SK-N-SH (cell line): ENCODE measurements around the gene ASAP2. TPM values are rescaled to one million over a fixed set of nuclear protein-coding genes. Genes with fewer than 3 reads are reported as not detected.

ENCODE experiments used
- CTCF ChIA-PET: fragments of 300-600, 350-600 bp; formaldehyde crosslinking; extraction: SDS; loops from one replicate; lab custom pipeline; 2021; lab: Yijun Ruan, JAX
- POLR2A ChIA-PET: fragments of 350-600 bp; sonication (Branson Sonifier 250); formaldehyde crosslinking; extraction: SDS; loops from one replicate; lab custom pipeline; 2020; ENCODE audit warnings: antibody characterized with exemption, inconsistent platforms; lab: Yijun Ruan, JAX
- DNase-seq: peaks from one replicate; pipeline ENCODE4 v3.0.0; 2012
- H2AFZ ChIP-seq: fragments of 200-600 bp; sonication (generic); 2 replicates; pipeline ENCODE4 v1.8.1; 2016; ENCODE audit warnings: antibody characterized with exemption, mild to moderate bottlenecking, low read depth
- H3F3A ChIP-seq: fragments of 200-600 bp; sonication (generic); replicated peaks from 2 replicates; pipeline ENCODE3; 2016; ENCODE audit warnings: antibody characterized with exemption, mild to moderate bottlenecking; ENCODE audit not compliant: insufficient read depth
- H3K27ac ChIP-seq, 2 experiments: fragments of 200-500 bp in 1 of 2; fragments of 200-600 bp in 1 of 2; sonication (Bioruptor generic) in 1 of 2; sonication (generic), shearing (Covaris generic) in 1 of 2; 2 replicates each; pipeline versions ENCODE4 v1.5.1 to v1.6.1; 2014 to 2016; ENCODE audit warnings: low read depth in 2 of 2, inconsistent platforms in 1 of 2, low read length in 1 of 2, mild to moderate bottlenecking in 1 of 2, mixed read lengths in 1 of 2
- H3K27me3 ChIP-seq: fragments of 200-600 bp; sonication (generic), shearing (Covaris generic); 2 replicates; pipeline ENCODE4 v1.6.1; 2016; ENCODE audit warnings: mixed run types; ENCODE audit not compliant: insufficient read depth
- H3K36me3 ChIP-seq, 2 experiments: fragments of 200-500 bp in 1 of 2; fragments of 200-600 bp in 1 of 2; sonication (Bioruptor generic) in 1 of 2; sonication (generic) in 1 of 2; replicated peaks in 1 of 2; 2 replicates each; pipeline versions ENCODE3 to v1.5.1; 2014 to 2016; ENCODE audit warnings: low read length in 1 of 2, mild to moderate bottlenecking in 1 of 2; ENCODE audit not compliant: insufficient read depth in 2 of 2, control insufficient read depth in 1 of 2
- H3K4me1 ChIP-seq, 2 experiments: fragments of 200-500 bp in 1 of 2; fragments of 200-600 bp in 1 of 2; sonication (Bioruptor generic) in 1 of 2; sonication (generic), shearing (Covaris generic) in 1 of 2; 2 replicates each; pipeline versions ENCODE4 v1.5.1 to v1.6.1; 2014 to 2016; ENCODE audit warnings: low read depth in 1 of 2, low read length in 1 of 2, mixed run types in 1 of 2; ENCODE audit not compliant: insufficient read depth in 2 of 2, control insufficient read depth in 1 of 2
- H3K4me2 ChIP-seq: fragments of 200-600 bp; sonication (generic), shearing (Covaris generic); 2 replicates; pipeline ENCODE4 v1.6.1; 2017; ENCODE audit warnings: mixed run types
- H3K4me3 ChIP-seq, 2 experiments: fragments of 200-500 bp in 1 of 2; fragments of 200-600 bp in 1 of 2; sonication (Bioruptor generic) in 1 of 2; sonication (generic), shearing (Covaris generic) in 1 of 2; 2 replicates each; pipeline versions ENCODE4 v1.5.1 to v1.8.1; 2014 to 2016; ENCODE audit warnings: low read depth in 2 of 2, inconsistent platforms in 1 of 2, low read length in 1 of 2, mild to moderate bottlenecking in 1 of 2, mixed read lengths in 1 of 2, moderate library complexity in 1 of 2
- H3K79me2 ChIP-seq: fragments of 200-600 bp; sonication (generic); 2 replicates; pipeline ENCODE4 v1.8.1; 2017; ENCODE audit warnings: mild to moderate bottlenecking; ENCODE audit not compliant: insufficient read depth
- H3K9ac ChIP-seq: fragments of 200-600 bp; sonication (generic); 2 replicates; pipeline ENCODE4 v1.6.1; 2017; ENCODE audit warnings: mixed run types
- H3K9me2 ChIP-seq: fragments of 200-600 bp; sonication (generic); 2 replicates; pipeline ENCODE4 v1.6.1; 2017; ENCODE audit warnings: mixed run types
- H3K9me3 ChIP-seq: fragments of 200-600 bp; sonication (generic); 2 replicates; pipeline ENCODE4 v1.6.1; 2017; ENCODE audit warnings: mixed run types, mild to moderate bottlenecking, moderate library complexity
- H4K20me1 ChIP-seq: fragments of 200-600 bp; sonication (generic); 2 replicates; pipeline ENCODE4 v1.6.1; 2017; ENCODE audit warnings: mild to moderate bottlenecking, mixed run types; ENCODE audit not compliant: insufficient read depth
- CHD2 ChIP-seq: fragments of 150-350 bp; IDR thresholded peaks from 2 replicates; pipeline ENCODE4 v1.6.1; 2018; ENCODE audit warnings: low read length; ENCODE audit not compliant: partially characterized antibody
- ELF1 ChIP-seq: IDR thresholded peaks from 2 replicates; pipeline ENCODE4 v1.4.0; 2012
- EP300 ChIP-seq, 2 experiments: IDR thresholded peaks; 2 replicates each; pipeline versions ENCODE4 v1.4.0 to v1.6.1; 2012; ENCODE audit warnings: borderline replicate concordance in 1 of 2, low read depth in 1 of 2, low read length in 1 of 2
- FOXJ3 ChIP-seq: sonication (generic); formaldehyde crosslinking; IDR thresholded peaks from 2 replicates; pipeline ENCODE4 v1.5.1; 2020; ENCODE audit warnings: mild to moderate bottlenecking, missing genetic modification reagents
- GATA2 ChIP-seq: sonication (generic); formaldehyde crosslinking; IDR thresholded peaks from 2 replicates; pipeline ENCODE4 v1.5.0; 2020; ENCODE audit warnings: mild to moderate bottlenecking, missing genetic modification reagents
- MXI1 ChIP-seq: IDR thresholded peaks from 2 replicates; pipeline ENCODE4 v1.6.1; 2012; ENCODE audit warnings: mild to moderate bottlenecking, low read depth, low read length, improper control_type of control experiment
- NFIC ChIP-seq: IDR thresholded peaks from 2 replicates; pipeline ENCODE4 v1.4.0; 2012; ENCODE audit warnings: borderline replicate concordance
- POLR2AphosphoS5 ChIP-seq: IDR thresholded peaks from 2 replicates; pipeline ENCODE4 v1.6.1; 2012; ENCODE audit warnings: low read depth, low read length
- RAD21 ChIP-seq: IDR thresholded peaks from 2 replicates; pipeline ENCODE4 v1.6.1; 2012; ENCODE audit warnings: mild to moderate bottlenecking, low read length
- RXRA ChIP-seq: IDR thresholded peaks from 2 replicates; pipeline ENCODE4 v1.4.0; 2012; ENCODE audit warnings: low read depth, mild to moderate bottlenecking, borderline replicate concordance
- SMC3 ChIP-seq: IDR thresholded peaks from 2 replicates; pipeline ENCODE4 v1.6.1; 2012; ENCODE audit warnings: low read depth, low read length, improper control_type of control experiment
- TCF12 ChIP-seq: IDR thresholded peaks from 2 replicates; pipeline ENCODE4 v1.4.0; 2012
- WGBS: methylation state at CpG from one replicate; pipeline ENCODE4 v1.1.6; 2017; ENCODE audit warnings: low lambda C conversion rate; 5-methylcytosine and 5-hydroxymethylcytosine counted together
- polyA plus RNA-seq, 3 experiments: library from polyadenylated mRNA; depleted of rRNA; stranded (reverse); fragments of >200 nt; gene quantifications; 2 replicates each; pipeline ENCODE4 v1.2.3, GENCODE V29; 2012
- TF ChIP-seq, protein P1 (sequence below): fragments of 200-600 bp; sonication (generic); IDR thresholded peaks from 2 replicates; pipeline ENCODE4 v1.6.1; 2017; ENCODE audit warnings: antibody characterized with exemption, mild to moderate bottlenecking, moderate library complexity

ASAP2 gene
- polyA plus RNA-seq, 1 of the 3 experiments (the other 2 are of a cell fraction) = 37.9 TPM

DNA sequence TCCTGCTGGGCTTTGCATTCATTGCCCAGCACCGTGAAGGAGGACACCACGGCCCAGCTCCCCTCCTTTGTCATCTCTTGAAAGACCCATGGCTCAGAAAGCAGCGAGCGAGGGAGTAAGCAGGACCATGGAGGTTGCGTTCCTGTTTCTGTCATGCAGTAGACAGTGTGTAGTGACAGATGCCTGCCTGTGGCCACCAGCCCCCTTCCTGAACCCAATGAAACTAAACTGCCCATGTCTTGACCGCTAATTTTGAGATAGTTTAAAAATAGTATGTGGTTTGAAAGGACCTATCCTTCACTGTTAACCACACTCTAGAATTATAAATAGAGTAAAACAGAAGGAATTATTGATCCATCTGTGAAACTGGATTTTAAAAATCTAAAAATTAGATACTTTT is 88.2 kb downstream of the ASAP2 start:
- CTCF ChIA-PET = interaction anchor here (1.0 to 1.5 kb wide), 2 partner anchors 12 to 39 kb away, joined by 3 to 4 read pairs; no protein-coding TSS in a partner anchor
- POLR2A ChIA-PET = no interaction called here
- Histone ChIP-seq H3K79me2 (peaks cover 97% of the 10 kb centered on the region), H2AFZ (no peak overlapping the region), H3K9me2 (no peaks in the 10 kb centered on the region), H3K4me1 (peaks cover 0 to 3% of the 10 kb centered on the region in 2 experiments; a peak in 1 of 4 replicates), H3F3A (peaks cover 7% of the 10 kb centered on the region), H3K9ac (no peak overlapping the region), H3K27me3 (no peaks in the 10 kb centered on the region), H3K27ac (no peak overlapping the region), H3K9me3 (no peaks in the 10 kb centered on the region), H4K20me1 (peaks cover 22% of the 10 kb centered on the region), H3K36me3 (peaks cover 29 to 31% of the 10 kb centered on the region in 2 experiments), H3K4me2 (no peak overlapping the region), H3K4me3 (no peak overlapping the region)
- no peak for DNase-seq
- TF ChIP-seq NFIC (no peak), ELF1 (no peak), POLR2AphosphoS5 (no peak), FOXJ3 (no peak), MXI1 (no peak), GATA2 (no peak), SMC3 (no peak), CHD2 (no peak)
- TF ChIP-seq, protein P1, sequence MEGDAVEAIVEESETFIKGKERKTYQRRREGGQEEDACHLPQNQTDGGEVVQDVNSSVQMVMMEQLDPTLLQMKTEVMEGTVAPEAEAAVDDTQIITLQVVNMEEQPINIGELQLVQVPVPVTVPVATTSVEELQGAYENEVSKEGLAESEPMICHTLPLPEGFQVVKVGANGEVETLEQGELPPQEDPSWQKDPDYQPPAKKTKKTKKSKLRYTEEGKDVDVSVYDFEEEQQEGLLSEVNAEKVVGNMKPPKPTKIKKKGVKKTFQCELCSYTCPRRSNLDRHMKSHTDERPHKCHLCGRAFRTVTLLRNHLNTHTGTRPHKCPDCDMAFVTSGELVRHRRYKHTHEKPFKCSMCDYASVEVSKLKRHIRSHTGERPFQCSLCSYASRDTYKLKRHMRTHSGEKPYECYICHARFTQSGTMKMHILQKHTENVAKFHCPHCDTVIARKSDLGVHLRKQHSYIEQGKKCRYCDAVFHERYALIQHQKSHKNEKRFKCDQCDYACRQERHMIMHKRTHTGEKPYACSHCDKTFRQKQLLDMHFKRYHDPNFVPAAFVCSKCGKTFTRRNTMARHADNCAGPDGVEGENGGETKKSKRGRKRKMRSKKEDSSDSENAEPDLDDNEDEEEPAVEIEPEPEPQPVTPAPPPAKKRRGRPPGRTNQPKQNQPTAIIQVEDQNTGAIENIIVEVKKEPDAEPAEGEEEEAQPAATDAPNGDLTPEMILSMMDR = no peak
- 99% methylated on average over 6 of the region's 6 CpGs for WGBS

DNA sequence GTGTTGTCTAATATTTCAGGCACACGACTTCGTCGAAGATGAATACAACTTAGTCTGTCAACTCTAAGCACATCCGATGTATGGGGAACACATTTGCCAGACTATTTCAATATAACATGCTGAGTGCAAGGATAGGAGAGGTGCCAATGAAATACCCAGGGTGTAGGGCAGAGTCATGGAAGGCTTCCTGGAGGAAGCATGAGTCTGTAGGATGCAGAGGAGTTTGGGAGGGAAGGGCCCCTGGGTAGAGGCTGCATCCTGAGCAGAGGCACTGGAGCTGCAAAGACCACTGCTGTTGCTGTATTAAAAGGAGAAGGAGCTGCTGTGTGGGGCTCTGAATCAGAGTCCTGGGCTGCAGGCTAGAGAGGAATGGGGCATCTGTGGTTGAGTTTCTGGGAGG is 89.9 kb downstream of the ASAP2 start:
- no peak for DNase-seq
- H3K79me2 ChIP-seq = peaks cover 96% of the 10 kb centered on the region
- TF ChIP-seq EP300 (IDR thresholded peaks at IDR 0.05; ENCODE audit: borderline replicate concordance in 1 of 2, low read depth in 1 of 2, low read length in 1 of 2) = no peak
- no peak for TF ChIP-seq TCF12
- no peak for TF ChIP-seq RAD21
- no peak for TF ChIP-seq RXRA
- TF ChIP-seq, all 33 proteins: peak for 0
- H3K9me3 ChIP-seq = no peaks in the 10 kb centered on the region
- WGBS = 97% methylated on average over 4 of the region's 4 CpGs
- peaks cover 27 to 29% of the 10 kb centered on the region in 2 experiments for H3K36me3 ChIP-seq
- ChIA-PET POLR2A (no interaction called here), CTCF (interaction anchor here (0.6 to 2.0 kb wide), 4 partner anchors 8 to 875 kb away, joined by 3 to 9 read pairs (median 4); no protein-coding TSS in a partner anchor)
- no peak overlapping the region for H3K4me2 ChIP-seq
- H3K9ac ChIP-seq = no peak overlapping the region
- no peak overlapping the region for H3K27ac ChIP-seq
- H3F3A ChIP-seq = peaks cover 6% of the 10 kb centered on the region
- H2AFZ ChIP-seq = no peak overlapping the region
- no peaks in the 10 kb centered on the region for H3K9me2 ChIP-seq
- no peak overlapping the region for H3K4me3 ChIP-seq
- H3K27me3 ChIP-seq = no peaks in the 10 kb centered on the region
- H4K20me1 ChIP-seq = peaks cover 28% of the 10 kb centered on the region
- H3K4me1 ChIP-seq = peaks cover 10 to 15% of the 10 kb centered on the region in 2 experiments; a peak in 3 of 4 replicates
